Measurements from ENCODE around the gene MOB3B.
"Not testable (repeated sequence)": the region's sequence is repeated elsewhere in the genome, so short reads cannot be mapped to it uniquely, and the experiment has no call there.

MOB3B gene

DNA sequence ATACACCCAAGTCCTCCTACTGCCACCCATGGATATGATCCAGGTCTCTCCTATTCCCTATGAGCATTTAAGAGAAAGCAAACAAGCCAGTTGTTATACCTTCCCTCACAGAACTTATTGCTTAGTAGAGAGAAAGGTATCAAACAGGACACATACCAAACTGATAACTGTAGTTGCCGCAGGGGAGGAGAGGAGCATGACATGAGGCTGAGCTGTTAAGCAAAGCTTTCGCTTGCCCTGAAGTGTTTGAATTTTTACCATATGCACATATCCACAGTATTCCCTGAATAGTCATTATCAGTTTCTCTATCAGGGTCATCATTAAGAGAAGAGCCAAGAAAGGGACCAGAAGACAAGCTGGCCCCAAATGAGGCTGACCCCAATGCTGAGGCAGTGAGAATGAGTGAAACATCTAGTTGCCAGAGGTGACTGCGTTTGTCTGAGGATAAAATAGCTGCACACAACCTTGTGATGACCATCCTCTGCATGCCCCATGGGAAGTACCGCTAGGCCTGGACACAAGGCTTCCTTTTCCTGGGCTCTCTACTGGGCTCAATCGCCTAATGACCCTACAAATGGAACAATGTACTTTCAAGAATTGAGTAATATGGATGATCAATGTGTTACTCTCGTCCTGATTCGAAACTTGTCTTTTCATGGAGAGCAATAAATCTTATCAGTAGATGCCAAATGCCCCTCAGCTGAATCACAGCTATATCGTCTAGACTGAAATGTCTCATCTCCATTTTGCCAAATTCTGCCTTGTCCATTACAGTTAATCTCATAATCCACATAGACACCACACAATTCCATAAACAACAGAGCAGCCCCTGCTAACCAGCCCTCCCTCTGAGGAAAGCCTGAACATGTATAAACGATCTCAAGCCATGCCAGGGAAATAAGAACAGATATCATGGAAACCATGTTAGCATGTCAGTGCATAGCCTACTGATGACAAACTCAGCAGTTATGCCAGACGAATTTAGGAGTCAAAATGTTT lies 9.8 kb downstream of the MOB3B start:
- no peak for DNase-seq (ENCODE audit: low read depth in 3 of 3, low spot score in 1 of 3)

DNA sequence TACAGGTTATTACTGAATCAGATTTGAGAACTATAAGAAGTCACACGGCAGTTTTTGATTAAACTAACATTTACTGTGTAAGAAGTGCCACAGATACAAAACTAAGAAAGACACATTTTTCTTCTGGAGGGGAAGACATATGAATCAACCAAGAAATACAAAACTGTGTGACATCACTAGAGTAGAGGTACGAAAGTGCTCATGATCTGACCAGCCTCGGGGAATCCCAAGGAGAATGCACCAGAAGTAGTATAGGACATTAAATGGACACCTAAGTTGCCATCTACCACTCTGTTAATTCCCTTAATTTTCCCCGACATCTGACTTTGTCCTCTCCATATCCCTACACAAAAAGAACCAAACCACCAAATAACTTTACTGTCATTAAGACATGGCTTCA lies 10.8 kb downstream of the MOB3B start:
- DNase-seq (ENCODE audit: low read depth in 3 of 3, low spot score in 1 of 3) = no peak

- DNase-seq (ENCODE audit: low read depth in 3 of 3, low spot score in 1 of 3) = no peak
Observed at GRCh38 chr9:27518006-27518405, 11.6 kb downstream of the MOB3B start.

DNA sequence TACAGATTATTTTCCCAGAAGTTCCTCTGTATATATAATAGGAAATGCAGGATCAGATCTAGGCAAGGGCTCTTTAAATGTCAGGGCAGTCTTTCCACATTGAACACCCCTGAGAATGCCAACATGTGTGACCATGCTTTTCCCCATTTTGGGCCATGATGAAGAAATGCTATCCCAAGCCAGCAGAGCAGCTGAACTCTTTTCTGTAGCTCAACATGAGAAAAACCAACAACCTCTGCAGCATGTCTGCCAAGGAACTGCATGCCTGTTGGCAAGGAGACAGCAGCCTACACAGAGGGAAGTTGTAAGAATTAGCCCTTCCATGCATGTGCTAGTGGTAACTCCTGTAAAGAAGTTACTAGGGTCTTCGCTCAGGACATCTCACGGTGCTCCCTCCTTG lies 15.1 kb downstream of the MOB3B start:
- no peak for DNase-seq (ENCODE audit: low read depth in 3 of 3, low spot score in 1 of 3)

DNA sequence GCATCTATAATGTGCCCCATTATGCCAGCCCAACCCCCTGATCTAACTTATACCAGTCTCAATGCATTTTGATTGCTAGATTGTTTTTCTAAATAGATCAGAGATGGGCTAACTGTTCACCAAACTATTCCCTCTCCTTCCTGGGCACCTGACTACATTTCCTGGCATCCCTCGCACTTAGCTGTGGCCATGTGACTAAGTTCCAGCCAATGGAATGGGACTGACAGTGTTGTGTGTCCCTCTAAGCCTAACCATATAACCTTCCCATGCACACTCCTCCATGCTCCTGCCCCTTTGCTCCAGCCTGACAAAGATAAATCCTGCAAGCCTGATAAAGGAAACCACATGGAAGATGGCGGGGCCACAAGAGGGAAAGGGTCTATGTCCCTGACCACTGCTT lies 17.8 kb downstream of the MOB3B start:
- DNase-seq (ENCODE audit: low read depth in 3 of 3, low spot score in 1 of 3) = no peak

GRCh38 chr9:27510780-27511179 lies 18.8 kb downstream of the MOB3B start:
- no peak for DNase-seq (ENCODE audit: low read depth in 3 of 3, low spot score in 1 of 3)

DNA sequence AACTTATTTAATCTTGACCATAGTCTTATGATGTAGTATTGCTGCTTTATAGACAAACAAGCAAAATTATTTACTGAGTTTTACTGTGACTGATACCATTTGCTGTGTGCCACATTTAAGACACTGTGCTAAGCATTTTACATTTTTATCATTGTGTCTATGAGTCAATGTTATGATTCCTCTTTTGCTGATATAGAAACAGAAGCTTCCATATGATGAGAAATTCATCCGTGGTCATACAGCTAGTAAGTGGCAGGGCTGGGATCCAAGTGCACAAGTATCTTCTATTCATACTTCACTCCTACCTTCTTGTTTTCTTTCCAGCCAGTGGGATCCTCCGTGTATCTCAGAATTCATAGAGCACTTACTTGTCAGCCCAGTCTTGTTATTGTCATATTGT lies 22.6 kb downstream of the MOB3B start:
- no peak for DNase-seq (ENCODE audit: low read depth in 3 of 3, low spot score in 1 of 3)

DNA sequence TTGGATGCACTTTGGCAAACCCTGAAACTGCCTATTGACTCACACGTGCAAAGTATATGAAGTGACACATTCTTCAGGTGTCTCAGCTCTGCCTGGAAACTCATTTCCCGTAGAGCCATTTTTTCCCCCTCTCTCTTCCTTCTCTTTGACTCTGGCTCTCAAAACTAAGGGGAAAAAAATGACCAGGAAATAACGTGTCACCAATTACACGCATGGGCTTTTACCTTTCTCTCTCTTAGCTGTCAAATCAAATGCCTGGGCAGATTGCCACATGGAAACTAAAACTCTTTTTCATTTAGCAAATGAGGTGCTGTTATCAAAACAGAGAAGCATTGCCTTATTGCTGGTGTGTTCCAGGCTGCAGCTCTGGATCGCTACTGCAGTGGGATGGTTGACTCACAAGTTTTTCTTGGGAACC lies 23.9 kb downstream of the MOB3B start:
- no peak for DNase-seq (ENCODE audit: low read depth in 3 of 3, low spot score in 1 of 3)

GRCh38 chr9:27504259-27504658 lies 25.4 kb downstream of the MOB3B start:
- no peak for DNase-seq (ENCODE audit: low read depth in 3 of 3, low spot score in 1 of 3)

DNA sequence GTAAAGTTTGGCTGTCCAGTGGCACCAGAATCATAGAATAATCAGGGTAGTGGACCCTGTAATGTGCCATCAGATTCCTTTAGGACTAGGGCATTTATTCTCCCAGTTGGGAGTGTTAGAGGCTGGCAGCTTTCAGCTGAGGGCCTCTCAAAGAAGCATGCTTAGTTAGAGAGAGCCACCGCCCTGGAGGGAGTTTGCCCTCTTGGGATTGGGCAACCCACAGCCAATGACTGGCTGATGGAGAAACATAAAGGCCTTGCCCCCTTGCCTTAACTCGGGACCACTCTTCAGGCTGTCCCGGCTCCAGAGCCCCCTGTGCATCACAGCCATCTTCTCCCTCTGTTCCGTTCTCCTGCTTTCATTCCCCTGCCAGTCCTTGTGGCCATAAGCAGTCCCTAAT lies 26.0 kb downstream of the MOB3B start:
- no peak for DNase-seq (ENCODE audit: low read depth in 3 of 3, low spot score in 1 of 3)

DNA sequence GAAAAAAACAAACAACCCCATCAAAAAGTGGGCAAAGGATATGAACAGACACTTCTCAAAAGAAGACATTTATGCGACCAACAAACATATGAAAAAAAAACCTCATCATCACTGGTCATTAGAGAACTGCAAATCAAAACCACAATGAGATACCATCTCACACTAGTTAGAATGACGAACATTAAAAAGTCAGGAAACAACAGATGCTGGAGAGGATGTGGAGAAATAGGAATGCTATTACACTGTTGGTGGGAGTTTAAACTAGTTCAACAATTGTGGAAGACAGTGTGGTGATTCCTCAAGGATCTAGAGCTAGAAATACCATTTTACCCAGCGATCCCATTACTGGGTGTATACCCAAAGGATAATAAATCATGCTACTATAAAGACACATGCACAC lies 28.7 kb downstream of the MOB3B start:
- DNase-seq (ENCODE audit: low read depth in 3 of 3, low spot score in 1 of 3) = not testable (repeated sequence)

GRCh38 chr9:27499451-27499850 lies 30.2 kb downstream of the MOB3B start:
- DNase-seq (ENCODE audit: low read depth in 3 of 3, low spot score in 1 of 3) = no peak

DNA sequence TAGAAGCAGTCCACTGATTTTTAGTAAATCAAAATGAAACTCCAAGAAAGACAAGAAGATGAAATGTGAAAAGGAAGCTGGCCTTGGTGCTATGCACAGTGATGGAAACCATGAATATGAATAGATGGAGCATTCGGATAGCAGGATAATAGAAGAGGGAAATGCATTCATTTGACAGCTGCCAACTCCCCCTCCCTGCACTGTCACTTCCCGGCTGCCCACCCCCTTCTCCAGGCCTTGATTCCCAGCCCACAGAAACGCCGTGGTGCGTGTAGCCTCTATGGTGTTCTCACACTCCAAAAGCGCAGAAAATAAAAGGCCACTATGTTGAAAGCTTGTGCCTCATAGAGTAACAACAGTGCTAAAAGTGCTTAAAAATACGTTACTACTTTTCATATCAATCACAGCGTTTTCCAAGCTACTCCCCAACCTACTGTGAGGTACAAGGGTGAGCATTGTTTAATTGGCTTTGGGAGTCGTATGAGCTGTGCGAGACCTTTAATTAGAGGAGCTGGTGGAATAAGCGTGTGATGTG lies 31.7 kb downstream of the MOB3B start:
- no peak for DNase-seq (ENCODE audit: low read depth in 3 of 3, low spot score in 1 of 3)

- DNase-seq (ENCODE audit: low read depth in 3 of 3, low spot score in 1 of 3) = no peak
Observed at GRCh38 chr9:27496135-27496504, 33.5 kb downstream of the MOB3B start.

GRCh38 chr9:27495480-27496134 lies 34.0 kb downstream of the MOB3B start:
- no peak for DNase-seq (ENCODE audit: low read depth in 3 of 3, low spot score in 1 of 3)

GRCh38 chr9:27491154-27491553 lies 38.5 kb downstream of the MOB3B start:
- DNase-seq (ENCODE audit: low read depth in 3 of 3, low spot score in 1 of 3) = no peak

DNA sequence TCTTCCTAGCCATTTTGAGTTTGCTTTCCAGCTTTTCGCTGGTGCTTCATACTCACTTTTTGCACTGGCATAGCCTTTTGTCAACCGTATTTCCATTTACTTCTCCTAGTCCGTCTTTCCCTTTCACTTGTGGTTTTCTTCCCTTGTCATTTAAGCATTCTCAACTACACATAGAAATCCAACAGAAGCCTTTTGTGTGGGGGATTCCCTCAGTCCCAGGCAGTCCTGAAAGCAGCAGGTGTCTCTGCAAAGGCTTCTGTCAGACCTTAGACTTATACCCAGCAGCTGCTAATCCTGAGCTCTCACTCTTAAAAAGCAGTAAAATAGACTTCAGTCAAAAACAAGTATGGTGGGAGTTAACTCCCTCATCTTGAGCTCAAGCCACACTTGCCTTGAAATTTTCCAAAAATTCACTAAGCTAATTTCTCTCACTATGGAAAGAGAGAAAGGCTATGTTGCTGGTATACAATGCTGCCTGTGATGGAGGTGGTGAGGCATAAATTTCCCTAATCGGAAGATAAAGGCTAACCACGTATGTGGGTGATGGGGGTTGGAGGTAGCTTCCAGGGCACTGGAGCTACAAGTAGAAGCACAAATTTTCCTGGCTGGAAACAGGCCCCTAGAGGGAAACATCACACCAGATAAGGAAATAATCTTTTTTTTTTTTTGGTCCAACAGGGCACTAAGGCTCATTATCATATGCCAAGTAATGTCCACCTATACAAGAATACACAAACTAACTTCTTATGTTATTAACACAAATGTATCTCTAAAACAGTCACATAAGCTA lies 40.3 kb downstream of the MOB3B start:
- DNase-seq (ENCODE audit: low read depth in 3 of 3, low spot score in 1 of 3) = no peak

GRCh38 chr9:27487927-27488326 lies 41.7 kb downstream of the MOB3B start:
- no peak for DNase-seq (ENCODE audit: low read depth in 3 of 3, low spot score in 1 of 3)

GRCh38 chr9:27487128-27487640 lies 42.4 kb downstream of the MOB3B start:
- DNase-seq (ENCODE audit: low read depth in 3 of 3, low spot score in 1 of 3) = no peak

- DNase-seq (ENCODE audit: low read depth in 3 of 3, low spot score in 1 of 3) = no peak
Observed at GRCh38 chr9:27485158-27485557, 44.5 kb downstream of the MOB3B start.

- no peak for DNase-seq (ENCODE audit: low read depth in 3 of 3, low spot score in 1 of 3)
Observed at GRCh38 chr9:27483576-27483975, 46.0 kb downstream of the MOB3B start.

Measured in stimulated activated CD4-positive, alpha-beta T cell treated with anti-CD3 and anti-CD28 coated beads, TNF-alpha, amount 100 ng/mL, for 1 hour (primary cell).